Stimulated activated CD4-positive, alpha-beta T cell treated with anti-CD3 and anti-CD28 coated beads, Interleukin-4, amount 100 ng/mL, for 1 hour (primary cell): ENCODE results near the gene BRAF.
"Not testable (repeated sequence)": the region's sequence is repeated elsewhere in the genome, so short reads cannot be mapped to it uniquely, and the experiment has no call there.

ENCODE experiments used
- DNase-seq: peaks from one replicate; pipeline ENCODE4 v3.0.0-alpha.2; 2020

The BRAF gene

DNA sequence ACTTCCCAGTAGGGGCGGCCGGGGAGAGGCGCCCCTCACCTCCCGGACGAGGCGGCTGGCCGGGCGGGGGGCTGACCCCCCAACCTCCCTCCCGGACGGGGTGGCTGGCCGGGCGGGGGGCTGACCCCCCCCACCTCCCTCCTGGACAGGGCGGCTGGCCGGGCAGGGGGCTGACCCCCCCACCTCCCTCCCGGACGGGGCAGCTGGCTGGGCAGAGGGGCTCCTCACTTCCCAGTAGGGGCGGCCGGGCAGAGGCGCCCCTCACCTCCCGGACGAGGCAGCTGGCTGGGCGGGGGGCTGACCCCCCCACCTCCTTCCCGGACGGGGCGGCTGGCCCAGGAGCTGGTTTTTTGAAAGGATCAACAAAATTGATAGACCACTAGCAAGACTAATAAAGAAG, 161.6 kb downstream of the BRAF start:
- DNase-seq, result not testable (repeated sequence)

DNA sequence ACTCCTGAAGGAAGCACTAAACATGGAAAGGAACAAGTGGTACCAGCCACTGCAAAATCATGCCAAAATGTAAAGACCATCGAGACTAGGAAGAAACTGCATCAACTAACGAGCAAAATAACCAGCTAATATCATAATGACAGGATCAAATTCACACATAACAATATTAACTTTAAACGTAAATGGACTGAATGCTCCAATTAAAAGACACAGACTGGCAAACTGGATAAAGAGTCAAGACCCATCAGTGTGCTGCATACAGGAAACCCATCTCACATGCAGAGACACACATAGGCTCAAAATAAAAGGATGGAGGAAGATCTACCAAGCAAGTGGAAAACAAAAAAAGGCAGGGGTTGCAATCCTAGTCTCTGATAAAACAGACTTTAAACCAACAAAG, 163.4 kb downstream of the BRAF start:
- not testable (repeated sequence) for DNase-seq

DNA sequence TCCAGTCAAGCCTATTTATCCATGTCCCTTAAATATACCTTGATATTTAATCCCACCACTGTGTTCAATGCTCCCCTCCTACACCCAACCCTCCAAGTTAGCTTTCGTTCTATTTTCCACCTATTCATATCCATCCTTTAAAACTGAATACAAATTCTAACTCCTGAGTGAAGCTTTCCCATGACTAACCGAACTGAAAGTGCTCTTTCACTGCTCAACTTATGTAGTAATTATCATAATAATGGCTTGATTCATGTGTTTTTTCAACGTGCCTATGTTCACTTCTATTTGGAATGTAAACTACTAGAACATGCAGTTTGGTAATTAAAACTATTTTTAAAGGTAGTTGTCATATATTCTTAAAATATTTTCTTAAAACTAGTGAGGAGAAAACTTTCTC, 170.2 kb downstream of the BRAF start:
- DNase-seq, result no peak

DNA sequence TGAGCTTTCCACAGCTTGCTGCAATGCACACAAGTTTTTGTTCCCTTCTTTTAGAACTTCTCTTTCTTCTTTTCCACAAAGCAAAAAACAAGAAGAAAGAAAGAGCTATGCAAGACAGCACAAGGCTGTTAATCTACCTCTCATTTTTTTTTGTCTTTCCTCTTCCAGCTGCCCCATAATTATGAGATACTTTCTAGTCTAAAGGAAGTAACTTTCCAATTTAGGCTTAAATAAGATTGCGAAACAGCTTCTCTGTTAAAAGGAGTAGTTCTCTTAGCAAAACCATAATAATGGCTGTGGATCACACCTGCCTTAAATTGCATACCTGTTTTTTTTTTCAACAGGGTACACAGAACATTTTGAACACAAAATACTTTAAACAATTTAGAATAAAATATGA, 172.2 kb downstream of the BRAF start:
- DNase-seq, result no peak

DNA sequence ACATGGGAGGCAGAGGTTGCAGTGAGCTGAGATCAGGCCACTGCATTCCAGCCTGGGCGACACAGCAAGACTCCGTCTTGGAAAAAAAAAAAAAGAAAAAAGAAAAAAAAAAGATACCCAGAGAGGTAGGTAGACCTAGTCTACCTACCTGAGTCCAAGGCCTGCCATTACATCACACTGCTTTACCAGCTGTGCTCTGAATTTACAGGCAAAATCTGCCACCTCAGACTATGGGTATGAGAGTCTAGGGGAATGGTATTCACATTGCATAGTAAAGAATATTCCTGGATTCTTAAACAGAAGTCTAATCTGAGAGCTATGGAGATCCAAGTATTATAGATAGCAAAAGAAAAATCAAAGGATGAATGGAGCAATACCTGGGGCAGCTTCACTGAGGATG, 178.0 kb downstream of the BRAF start:
- DNase-seq, result no peak

DNA sequence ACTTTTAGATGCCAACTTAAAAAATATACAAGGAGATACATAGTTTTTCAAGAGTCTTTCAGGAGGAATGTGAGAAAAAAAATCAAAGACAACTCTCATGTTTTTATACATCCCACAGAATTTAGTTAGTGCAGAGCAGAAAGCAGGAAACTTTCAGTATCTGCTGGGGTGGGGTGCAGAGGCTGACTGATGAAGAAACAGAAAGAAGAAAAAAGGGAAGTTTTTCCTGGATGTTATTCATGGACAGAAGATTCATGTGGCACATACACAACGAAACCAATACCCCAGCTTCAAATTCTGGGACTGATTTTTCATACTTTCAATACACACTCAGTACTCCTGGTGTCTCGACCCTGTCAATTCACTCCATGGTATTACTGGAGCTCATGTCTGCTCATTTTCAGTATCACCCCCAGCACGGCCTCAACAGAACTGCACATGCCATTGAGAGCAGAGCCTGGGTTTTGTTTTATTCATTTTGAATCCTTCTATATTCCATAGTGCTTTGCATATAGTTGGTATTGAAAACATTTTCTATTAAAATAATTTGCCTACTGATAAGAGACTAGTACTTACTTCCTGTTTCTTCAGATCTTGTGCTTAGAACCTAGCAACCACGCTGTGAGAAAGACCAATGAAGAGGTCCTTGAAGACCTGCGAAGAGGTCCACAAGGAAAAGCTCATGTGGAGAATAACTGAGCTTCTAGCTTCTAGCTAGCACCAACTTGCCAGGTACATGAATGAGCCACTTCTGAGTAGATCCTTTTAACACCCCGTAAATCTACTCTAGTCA, 179.3 kb downstream of the BRAF start:
- DNase-seq, result no peak

DNA sequence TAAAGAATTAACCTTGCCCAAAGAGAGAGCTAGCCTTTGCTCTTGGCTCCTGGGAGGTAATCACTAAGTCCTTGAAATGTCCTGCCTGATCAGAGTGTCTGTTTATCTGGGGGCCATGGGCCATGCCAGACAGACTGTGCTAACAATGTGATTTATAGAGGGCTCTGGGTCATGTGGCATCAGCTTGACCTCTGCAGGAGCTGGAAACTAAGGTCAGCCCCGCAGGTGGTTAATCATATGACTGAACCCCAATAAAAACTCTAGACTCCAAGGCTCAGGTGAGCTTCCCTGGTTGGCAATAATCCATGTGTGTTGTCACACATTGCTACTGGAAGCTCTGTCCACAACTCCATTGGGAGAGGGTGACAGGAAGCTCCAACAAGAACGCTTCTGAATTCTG, 180.7 kb downstream of the BRAF start:
- no peak for DNase-seq

DNA sequence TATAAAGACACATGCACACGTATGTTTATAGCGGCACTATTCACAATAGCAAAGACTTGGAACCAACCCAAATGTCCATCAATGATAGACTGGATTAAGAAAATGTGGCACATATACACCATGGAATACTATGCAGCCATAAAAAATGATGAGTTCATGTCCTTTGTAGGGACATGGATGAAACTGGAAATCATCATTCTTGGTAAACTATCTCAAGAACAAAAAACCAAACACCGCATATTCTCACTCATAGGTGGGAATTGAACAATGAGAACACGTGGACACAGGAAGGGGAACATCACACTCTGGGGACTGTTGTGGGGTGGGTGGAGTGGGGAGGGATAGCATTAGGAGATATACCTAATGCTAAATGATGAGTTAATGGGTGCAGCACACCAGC, 181.5 kb downstream of the BRAF start:
- not testable (repeated sequence) for DNase-seq

DNA sequence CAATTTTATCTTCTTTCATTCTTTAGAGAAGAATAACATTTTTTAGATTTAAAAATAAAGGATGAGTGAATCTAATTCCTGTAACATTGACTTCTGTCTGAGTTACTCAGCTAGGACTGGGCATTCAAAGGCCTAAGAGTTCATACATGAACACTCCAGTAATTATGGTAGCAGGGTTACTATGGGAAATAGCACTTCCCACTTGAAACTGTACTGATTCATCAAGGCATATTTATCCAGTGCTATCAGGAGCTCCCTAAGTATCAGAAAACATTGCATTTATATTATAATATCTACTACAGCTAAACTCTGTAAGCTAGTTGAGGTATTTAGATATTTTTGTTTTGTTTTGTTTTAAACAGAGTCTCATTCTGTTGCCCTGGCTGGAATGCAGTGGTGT, 186.4 kb downstream of the BRAF start:
- no peak for DNase-seq

DNA sequence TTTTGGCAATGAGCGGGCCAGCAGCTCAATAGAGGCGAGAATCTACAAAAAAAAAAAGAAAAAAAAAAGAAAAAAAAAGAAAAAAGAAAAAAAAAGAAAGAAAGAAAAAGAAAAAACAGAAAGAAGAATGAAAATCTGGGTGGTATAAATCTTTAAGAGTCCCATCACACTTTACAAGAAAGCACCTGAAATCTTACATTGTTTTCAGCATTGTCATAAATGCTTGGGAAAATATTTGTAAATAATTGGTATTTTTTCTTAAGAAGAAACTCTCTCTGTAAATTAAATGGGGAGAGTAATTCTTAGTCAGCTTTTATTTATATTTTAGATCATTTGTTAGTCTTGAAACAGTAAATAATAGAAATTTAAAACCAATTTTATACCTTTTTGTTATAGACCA, 190.0 kb downstream of the BRAF start:
- DNase-seq, result no peak

DNA sequence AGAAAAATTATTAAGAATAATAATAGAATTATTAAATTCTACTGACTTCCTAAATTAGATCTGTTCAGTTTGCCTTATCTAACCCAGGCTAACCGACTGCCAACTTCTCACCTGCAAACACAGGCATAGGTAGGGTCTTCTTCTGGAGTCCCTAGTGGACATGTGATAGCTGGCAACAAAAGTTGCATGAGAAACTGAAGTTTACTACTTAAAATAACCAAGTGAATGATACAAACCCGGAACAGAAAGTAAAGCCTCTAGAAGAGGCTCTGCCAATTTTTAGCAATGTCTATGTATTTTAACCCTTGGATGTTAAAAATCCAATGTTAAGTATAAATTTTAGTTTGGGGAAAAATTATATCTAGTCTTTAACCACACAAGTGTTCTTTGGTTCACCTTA, 190.6 kb downstream of the BRAF start:
- no peak for DNase-seq

DNA sequence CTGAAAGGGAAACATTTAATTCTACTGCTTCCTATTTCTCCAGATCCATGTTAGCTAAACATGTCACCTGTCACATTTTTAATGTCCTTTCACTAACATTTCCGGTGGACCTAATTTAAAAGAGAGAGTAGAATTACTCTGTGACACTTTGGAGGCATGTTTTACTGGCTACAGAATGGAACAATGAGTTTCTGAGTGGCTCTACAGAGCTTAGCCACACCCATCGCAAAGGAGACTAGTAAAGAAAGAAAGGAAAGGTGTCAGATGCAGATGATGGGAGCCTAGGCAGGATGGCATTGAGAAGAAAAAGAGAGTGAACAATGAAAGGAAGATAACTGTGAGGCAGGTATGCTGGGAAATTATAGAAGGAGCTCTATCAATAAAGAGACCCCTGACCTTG, 192.3 kb downstream of the BRAF start:
- DNase-seq, result no peak

DNA sequence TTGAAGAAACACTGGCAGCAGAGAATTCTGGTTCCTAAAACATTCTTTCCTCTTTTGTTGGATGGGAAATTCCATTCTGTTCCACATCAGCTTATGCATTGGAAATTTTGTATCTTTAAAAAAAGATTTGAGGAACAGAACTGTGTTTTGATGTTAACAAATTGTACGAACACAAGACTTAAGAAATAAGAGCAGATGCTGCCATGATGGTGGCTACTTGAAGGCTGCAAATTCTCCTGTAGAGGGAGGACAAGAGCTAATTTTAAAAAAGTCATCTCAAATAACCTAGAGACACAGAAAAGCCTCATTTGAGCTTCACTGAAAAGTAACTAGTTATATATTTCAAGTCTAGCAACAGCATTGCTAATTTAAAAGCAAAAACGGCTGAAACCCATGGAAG, 198.4 kb downstream of the BRAF start:
- no peak for DNase-seq

DNA sequence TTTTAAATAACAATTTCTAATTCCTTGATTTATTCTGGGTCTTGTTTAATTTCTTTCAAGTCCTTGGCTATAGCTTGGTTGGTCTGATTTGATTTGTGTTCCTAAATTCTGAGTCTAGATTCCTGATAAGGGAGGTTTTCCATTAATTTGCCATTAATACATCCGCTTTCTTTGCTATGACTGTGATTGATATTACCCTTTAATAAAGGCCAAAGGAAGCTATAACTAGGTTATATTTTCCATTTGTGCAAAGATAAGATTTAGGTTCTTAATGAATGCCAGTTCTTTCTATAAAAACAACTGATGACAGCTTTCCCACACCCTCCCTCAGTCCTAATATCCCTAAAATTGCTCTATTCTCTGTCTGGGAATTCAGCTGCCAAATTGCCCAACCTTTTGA, 200.0 kb downstream of the BRAF start:
- no peak for DNase-seq

DNA sequence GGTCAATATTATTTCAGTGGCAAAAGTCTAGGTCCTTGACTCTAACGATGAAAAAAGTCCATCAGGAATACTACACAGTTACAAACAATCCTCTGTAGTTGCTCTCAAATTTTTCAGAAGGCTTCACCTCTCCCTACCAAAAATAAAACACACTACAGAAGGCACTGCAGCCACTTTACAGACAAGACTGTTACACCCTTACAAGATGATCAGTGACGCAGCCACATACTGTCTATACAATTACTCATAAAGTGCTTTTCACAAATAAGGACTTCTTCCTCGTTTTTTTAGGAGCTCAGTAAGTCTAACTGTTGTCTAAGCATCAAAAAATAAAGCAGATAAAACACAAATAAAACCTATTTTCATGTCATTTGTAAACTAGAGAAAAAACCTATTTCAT, 201.2 kb downstream of the BRAF start:
- no peak for DNase-seq

DNA sequence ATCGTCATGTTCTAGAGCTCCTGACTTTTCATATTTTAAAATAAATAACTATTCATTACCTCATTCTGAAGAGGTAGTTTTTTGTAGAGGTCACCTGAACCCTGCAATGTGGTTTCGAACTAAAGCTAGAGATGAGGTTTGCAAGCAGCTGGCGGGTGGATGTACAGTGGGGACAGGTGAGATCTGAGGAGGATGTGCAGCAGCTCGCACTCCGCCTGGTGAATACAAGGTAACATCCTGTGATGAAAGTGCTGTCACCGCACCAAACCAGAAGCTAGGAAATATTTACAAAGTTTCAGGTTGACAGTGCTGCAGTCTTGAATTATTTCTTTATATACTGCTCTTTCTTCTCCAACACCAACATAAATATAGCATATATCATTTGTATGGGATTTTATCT, 201.7 kb downstream of the BRAF start:
- DNase-seq, result peak; percentile 16

DNA sequence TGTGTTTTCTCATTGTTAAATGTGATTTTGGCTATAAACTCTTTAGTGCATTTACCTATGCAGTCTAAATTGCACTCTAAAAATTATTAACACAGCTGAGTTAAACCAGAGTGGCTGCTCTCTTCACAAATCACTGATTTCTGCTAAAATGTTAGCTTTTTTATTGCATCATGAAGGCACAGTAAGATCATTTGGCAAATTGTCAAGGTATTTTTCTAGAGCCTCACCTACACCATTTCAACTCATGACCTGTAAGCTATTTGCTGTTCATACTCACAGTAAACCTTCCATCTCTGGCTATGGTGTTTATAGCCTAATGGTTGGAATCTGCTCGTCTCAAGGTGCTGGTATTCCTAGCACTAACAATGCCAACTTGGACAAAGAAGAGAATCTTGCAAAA, 202.5 kb downstream of the BRAF start:
- DNase-seq, result no peak

DNA sequence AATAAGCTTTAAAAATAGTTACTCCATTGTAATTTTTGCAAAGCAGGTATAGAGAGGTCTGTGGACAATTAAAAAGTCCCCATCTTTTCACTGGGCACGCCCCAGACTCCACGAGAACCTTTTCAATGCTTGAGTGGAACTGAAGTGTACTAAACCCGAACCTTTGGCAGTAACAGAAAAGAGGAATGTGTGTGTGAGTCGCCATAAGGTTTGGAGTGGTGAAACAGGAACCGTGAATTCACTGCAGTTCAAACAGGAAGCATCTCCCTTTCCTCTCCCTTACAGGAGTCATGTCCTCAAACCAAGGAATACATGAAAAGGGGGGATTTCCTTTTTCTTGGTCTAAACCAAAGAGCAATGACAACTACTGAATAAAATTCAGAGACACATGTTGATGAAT, 205.0 kb downstream of the BRAF start:
- no peak for DNase-seq

DNA sequence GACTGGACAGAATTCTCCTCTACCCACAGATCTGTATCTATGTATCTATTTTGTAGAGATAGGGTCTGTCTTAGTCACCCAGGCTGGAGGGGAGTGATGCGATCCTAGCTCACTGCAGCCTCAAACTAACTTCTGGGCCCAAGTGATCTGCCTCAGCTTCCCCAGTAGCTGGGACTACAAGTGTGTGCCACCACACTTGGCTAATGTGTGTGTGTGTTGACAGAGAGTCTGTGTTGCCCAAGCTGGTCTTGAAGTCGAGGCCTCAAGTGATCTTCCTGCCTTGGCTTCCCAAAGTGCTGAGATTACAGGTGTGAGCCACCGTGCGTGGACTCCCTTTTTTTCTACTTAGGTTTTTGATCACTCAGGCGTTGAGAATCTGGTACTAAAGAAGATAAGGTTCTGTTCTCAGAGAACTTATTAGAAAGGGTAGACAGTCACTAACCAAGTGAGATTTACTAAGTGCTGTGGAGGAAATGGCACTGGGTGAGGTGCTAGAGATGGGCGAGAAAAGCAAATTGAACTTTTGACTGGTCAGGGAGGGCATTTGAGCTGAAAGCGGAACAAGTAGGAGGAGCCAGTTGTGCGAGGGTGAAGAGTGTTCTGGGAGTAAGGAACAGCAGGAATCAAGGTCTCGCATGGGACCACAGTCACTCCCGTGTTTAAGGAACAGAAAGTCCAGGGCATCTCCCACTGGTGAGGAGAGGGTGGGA, 210.2 kb downstream of the BRAF start:
- no peak for DNase-seq

DNA sequence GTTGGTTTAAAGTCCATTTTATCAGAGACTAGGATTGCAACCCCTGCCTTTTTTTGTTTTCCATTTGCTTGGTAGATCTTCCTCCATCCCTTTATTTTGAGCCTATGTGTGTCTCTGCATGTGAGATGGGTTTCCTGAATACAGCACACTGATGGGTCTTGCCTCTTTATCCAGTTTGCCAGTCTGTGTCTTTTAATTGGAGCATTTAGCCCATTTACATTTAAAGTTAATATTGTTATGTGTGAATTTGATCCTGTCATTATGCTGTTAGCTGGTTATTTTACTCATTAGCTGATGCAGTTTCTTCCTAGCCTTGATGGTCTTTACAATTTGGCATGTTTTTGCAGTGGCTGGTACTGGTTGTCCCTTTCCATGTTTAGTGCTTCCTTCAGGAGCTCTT, 212.3 kb downstream of the BRAF start:
- not testable (repeated sequence) for DNase-seq

DNA sequence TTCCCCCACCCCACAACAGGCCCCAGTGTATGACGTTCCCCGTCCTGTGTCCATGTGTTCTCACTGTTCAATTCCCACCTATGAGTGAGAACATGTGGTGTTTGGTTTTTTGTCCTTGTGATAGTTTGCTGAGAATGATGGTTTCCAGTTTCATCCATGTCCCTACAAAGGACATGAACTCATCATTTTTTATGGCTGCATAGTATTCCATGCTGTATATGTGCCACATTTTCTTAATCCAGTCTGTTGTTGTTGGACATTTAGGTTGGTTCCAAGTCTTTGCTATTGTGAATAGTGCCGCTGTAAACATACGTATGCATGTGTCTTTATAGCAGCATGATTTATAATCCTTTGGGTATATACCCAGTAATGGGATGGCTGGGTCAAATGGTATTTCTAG, 216.0 kb downstream of the BRAF start:
- not testable (repeated sequence) for DNase-seq

DNA sequence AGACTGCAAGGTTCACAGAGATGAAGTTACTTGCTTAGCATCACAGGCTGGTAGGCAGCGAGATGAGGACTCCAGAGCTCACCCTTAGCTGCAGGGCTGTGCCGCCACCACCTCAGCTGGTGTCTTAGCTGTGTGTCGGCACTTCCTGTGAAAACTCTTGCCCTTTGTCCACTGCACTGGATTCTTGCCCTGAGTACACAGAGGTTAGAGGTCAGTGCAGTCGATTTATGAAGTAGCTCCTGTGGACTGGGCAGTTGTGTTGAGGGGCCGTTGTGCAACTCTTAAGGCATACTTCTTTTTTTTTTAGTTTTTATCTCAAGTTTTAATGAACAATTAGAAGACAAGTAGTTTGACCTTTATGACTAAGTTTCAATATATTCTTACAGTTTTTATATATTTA, 217.6 kb downstream of the BRAF start:
- no peak for DNase-seq

DNA sequence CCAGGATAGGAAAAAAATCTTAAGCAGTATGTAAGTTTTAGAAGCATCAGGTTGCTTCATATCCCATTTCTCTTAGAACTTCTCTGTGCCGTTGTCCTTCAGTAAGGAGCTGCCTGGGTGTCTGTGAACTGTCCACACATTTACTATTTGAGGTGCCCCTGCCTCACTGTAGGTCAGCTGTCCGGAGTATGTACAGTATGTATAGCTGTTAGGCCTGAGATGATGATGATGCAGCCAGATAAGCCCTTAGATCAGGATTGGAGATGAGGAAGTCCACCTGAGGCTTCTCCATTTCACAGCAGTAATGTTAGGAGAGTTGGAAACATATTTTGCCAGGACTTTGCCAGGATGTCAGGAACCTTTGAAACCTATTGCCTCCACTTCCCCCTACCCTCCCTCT, 220.5 kb downstream of the BRAF start:
- no peak for DNase-seq

DNA sequence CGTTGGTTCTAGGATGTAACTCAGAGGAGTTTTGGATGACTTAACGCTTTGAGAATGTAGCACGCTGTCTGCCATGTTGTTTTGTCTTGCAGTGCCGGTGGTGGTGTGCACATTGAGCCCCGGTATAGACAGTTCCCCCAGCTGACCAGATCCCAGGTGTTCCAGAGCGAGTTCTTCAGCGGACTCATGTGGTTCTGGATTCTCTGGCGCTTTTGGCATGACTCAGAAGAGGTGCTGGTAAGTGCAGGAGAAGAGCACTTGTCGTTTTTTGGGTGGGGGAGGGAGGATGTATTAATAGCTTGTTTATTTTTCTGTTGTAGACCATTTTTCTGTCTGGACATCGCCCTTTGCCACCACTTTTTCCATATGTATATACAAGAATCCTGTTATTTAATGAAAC, 222.0 kb downstream of the BRAF start:
- DNase-seq, result no peak

DNA sequence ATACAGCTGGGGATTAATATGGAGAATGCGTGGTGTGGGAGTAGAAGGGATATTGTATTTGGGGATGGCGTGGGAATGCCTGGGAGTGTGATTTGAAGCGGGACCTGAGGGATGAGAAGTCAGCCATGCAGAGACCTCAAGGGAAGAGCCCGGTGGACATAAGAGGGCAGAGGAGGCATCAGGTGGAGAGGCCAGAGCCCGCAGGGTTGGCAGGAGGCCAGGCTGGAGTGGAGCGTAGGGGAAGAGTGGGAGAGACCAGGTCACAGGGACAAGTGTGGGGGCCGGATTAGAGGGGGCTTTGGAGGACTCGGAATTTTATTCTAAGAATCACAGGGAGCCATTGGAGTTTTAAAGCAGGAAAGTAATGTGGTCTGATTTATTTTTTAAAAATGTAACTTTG, 226.3 kb downstream of the BRAF start:
- DNase-seq, result no peak
